Measurements from ENCODE around the gene CCDC61. TPM values are rescaled to one million over a fixed set of nuclear protein-coding genes. Genes with fewer than 3 reads are reported as not detected.

CCDC61 gene
- total RNA-seq, 1 experiment from 2014 or later: 16.9 TPM

GRCh38 chr19:46056536-46056935 is 61.3 kb downstream of the CCDC61 start:
- H3K4me1 Mint-ChIP-seq: no peaks in the 10 kb centered on the region
- no peak overlapping the region for H3K14ac ChIP-seq (ENCODE audit: insufficient read depth, low read length)

More at GRCh38 chr19:46056536-46056935, 61.3 kb downstream of the CCDC61 start:
- H3K23me2 ChIP-seq (ENCODE audit: insufficient read length, low read depth, low read length, poor library complexity, severe bottlenecking): no peaks in the 10 kb centered on the region
- no peaks in the 10 kb centered on the region for H3K4me1 ChIP-seq (ENCODE audit: insufficient read depth, low read length)
- Mint-ChIP-seq H3K27ac (no peak overlapping the region), H3K9me3 (peaks cover 26 to 30% of the 10 kb centered on the region in 2 experiments; a peak in 4 of 5 replicates), H3K4me3 (no peak overlapping the region), H3K36me3 (ENCODE audit: insufficient read depth in 1 of 3, low read depth in 3 of 3) (peaks cover 0 to 4% (median 0%) of the 10 kb centered on the region in 3 experiments; a peak in 1 of 7 replicates), H3K27me3 (ENCODE audit: low read depth) (peaks cover 50% of the 10 kb centered on the region)
- no peak overlapping the region for H3K4me2 ChIP-seq (ENCODE audit: insufficient read depth, insufficient read length, low read length)
- H3K27ac ChIP-seq (ENCODE audit: insufficient read length, low read depth, low read length): no peak overlapping the region
- H3K27me3 ChIP-seq (ENCODE audit: insufficient read depth, low read length): no peaks in the 10 kb centered on the region
- H4K91ac ChIP-seq (ENCODE audit: insufficient read length, low read depth, low read length): no peak overlapping the region
- H4K5ac ChIP-seq (ENCODE audit: insufficient read length, low read depth, low read length): no peak overlapping the region
- H3T11ph ChIP-seq (ENCODE audit: low read length): no peak overlapping the region
- H2BK15ac ChIP-seq (ENCODE audit: low read depth, low read length): no peak overlapping the region
- no peak overlapping the region for H3K9ac ChIP-seq (ENCODE audit: extremely low read depth, insufficient read length, low read length)
- no peaks in the 10 kb centered on the region for H3K79me2 ChIP-seq (ENCODE audit: insufficient read depth, low read length)
- no peaks in the 10 kb centered on the region for H4K20me1 ChIP-seq (ENCODE audit: control insufficient read depth, insufficient read depth, insufficient read length)
- no peak for TF ChIP-seq CTCF (conservative IDR thresholded peaks at IDR 0.05)
- no peak overlapping the region for H2AFZ ChIP-seq (ENCODE audit: low read length)
- no peak overlapping the region for H3K56ac ChIP-seq (ENCODE audit: insufficient read length, low read depth, low read length)
- no peak overlapping the region for H2BK120ac ChIP-seq (ENCODE audit: low read depth, low read length, poor library complexity, severe bottlenecking)
- no CpG with 5 or more reads among the region's 4 CpGs for WGBS (ENCODE audit: extremely low coverage, insufficient read length, low lambda C conversion rate)
- no peak overlapping the region for H2BK5ac ChIP-seq (ENCODE audit: insufficient read length, low read length)
- H3K18ac ChIP-seq (ENCODE audit: insufficient read length, low read depth, low read length): no peak overlapping the region
- no peak overlapping the region for H2AK5ac ChIP-seq (ENCODE audit: insufficient read length, low read length)
- no peak overlapping the region for H4K8ac ChIP-seq (replicated peaks; ENCODE audit: insufficient read length, low read depth, low read length)
- H3K23ac ChIP-seq (ENCODE audit: insufficient read length, low read depth, low read length): no peak overlapping the region
- DNase-seq: no peak
- H2BK12ac ChIP-seq (ENCODE audit: insufficient read length, low read depth, low read length): no peak overlapping the region
- H3K4ac ChIP-seq (ENCODE audit: low read depth, low read length): no peak overlapping the region
- H3K9me3 ChIP-seq (ENCODE audit: control insufficient read depth, low read depth, low read length): peaks cover 8% of the 10 kb centered on the region
- no peaks in the 10 kb centered on the region for H3K79me1 ChIP-seq (ENCODE audit: insufficient read depth, low read depth, low read length, poor library complexity, severe bottlenecking)
- no peak overlapping the region for H2BK20ac ChIP-seq (ENCODE audit: low read depth, low read length, poor library complexity, severe bottlenecking)
